ENCODE measurements around the gene SPINK6. TPM values are rescaled to one million over a fixed set of nuclear protein-coding genes. Genes with fewer than 3 reads are reported as not detected.

SPINK6 gene, protein sequence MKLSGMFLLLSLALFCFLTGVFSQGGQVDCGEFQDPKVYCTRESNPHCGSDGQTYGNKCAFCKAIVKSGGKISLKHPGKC
- not detected in 2 replicates for total RNA-seq

DNA sequence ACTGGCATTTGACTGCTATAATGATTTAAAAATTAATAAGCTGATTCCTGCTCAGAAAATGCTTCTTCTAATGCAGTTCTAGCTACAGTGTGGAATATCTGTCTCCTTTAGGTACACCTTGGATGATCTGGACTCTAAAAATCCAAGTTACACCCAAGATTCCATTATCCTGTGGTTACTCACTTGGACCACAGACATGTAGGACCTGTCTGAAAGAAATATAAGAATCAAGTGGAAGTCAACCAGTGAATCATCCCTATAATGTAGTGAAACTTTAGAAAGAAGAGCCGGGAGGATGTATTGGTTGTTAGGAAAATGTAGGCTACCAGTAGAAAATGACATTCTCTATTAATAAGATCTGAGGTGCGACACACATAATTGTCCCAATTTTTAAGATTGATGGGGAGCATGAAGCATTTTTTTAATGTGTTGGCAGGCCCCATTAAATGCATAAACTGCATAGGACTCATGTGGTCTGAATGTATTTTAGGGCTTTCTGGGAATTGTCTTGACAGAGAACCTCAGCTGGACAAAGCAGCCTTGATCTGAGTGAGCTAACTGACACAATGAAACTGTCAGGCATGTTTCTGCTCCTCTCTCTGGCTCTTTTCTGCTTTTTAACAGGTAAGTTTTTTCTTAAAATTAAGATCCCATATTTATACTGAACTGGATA is at the start of gene SPINK6:
SPINK6 (plus strand) TSS at position 512 of the 673 bp plus-strand sequence; CDS start at position 567, 55 bp downstream.

DNA sequence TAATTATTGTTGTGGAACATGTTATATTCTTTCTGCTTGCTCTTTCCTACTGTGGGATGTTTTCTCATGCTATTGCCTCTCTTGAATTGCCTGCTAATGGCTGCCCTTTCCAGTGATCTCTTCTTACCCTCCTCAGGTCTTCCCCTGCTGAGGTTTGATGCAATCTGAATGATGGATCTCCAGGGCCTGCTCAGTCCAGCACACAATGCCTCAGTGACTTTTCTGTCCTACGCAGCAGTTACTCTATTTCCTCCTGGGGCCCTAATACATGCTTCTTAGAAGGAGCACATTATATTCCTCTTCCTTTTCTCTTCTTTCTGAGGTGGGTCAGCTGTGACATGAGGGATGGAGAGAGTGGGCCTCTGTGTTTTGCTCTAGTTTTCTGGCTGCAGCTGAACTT is 34.6 kb upstream of the SPINK6 start, which contains the start of gene SPINK14:
SPINK14 (plus strand) TSS at position 301 of the 400 bp plus-strand sequence. CDS start 1,187 bp downstream, outside the sequence.

DNA sequence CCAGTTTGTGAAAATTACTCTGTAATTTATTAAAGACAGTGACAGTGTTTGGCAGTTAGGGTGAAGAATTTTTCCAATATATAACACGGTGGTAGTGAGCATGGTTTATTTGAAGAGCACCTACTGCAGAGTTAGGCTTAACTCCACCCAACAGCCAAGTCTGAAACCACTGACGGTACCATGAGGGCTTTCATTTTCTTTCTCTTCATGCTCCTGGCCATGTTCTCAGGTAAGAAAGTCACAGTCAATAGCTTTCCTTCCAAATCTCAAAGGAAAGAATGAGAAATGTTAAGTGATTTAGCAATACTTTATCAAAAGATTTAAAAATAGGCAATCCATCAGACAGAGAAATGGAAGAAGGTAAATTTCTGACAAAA is 35.6 kb downstream of the SPINK6 start, which contains the start of gene MARCOL:
MARCOL (plus strand) TSS at position 108 of the 377 bp plus-strand sequence; CDS start at position 181, 73 bp downstream.

Small RNA genes within 50 kb of the gene (small RNA-seq; reads per million reads assigned to genes)
- not detected for gene HMGN1P16

Other genes starting within 250 kb of the SPINK6 start
- gene SPINK5, start 139.1 kb upstream of the SPINK6 start, total RNA-seq, result not detected in 2 replicates
- not detected in 2 replicates for gene SPINK14, start 34.5 kb upstream of the SPINK6 start, total RNA-seq
- gene MARCOL, start 35.5 kb downstream of the SPINK6 start, total RNA-seq, result not detected in 2 replicates
- not detected in 2 replicates for gene SPINK13, start 65.8 kb downstream of the SPINK6 start, total RNA-seq
- not detected in 2 replicates for gene SPINK7, start 109.4 kb downstream of the SPINK6 start, total RNA-seq
- gene SPINK9, start 132.5 kb downstream of the SPINK6 start, total RNA-seq, result not detected in 2 replicates
- 48.5 and 65.7 TPM in 2 replicates for gene FBXO38, start 180.9 kb downstream of the SPINK6 start, total RNA-seq